DMS114 treated with DMSO at 0.1 percent for 48 hours (cell line): Measurements from ENCODE around the gene GRIK2.
"Not testable (repeated sequence)": the region's sequence is repeated elsewhere in the genome, so short reads cannot be mapped to it uniquely, and the experiment has no call there.

ENCODE experiments used
- DNase-seq: peaks from one replicate; lab custom pipeline; 2025; ENCODE audit not compliant: unreplicated experiment; lab: John Stamatoyannopoulos, UW

GRIK2 gene

GRCh38 chr6:101393251-101393828 lies at the start of gene GRIK2:
Gene GRIK2 (plus strand): TSS chr6:101393708.
- DNase-seq, result no peak

- DNase-seq, result no peak
Observed at GRCh38 chr6:101344885-101345284, 48.6 kb upstream of the GRIK2 start.

GRCh38 chr6:101348816-101349215 lies 44.7 kb upstream of the GRIK2 start:
- no peak for DNase-seq

- DNase-seq, result not testable (repeated sequence)
Observed at GRCh38 chr6:101350631-101351030, 42.9 kb upstream of the GRIK2 start.

- DNase-seq, result no peak
Observed at GRCh38 chr6:101351173-101351572, 42.3 kb upstream of the GRIK2 start.

- DNase-seq, result no peak
Observed at GRCh38 chr6:101352316-101352715, 41.2 kb upstream of the GRIK2 start.

GRCh38 chr6:101365181-101365580 lies 28.3 kb upstream of the GRIK2 start:
- no peak for DNase-seq

GRCh38 chr6:101379926-101380325 lies 13.6 kb upstream of the GRIK2 start:
- DNase-seq, result no peak

GRCh38 chr6:101380897-101381630 lies 12.4 kb upstream of the GRIK2 start:
- DNase-seq, result no peak

GRCh38 chr6:101383747-101384146 lies 9.8 kb upstream of the GRIK2 start:
- DNase-seq, result not testable (repeated sequence)

- DNase-seq, result no peak
Observed at GRCh38 chr6:101386982-101387381, 6.5 kb upstream of the GRIK2 start.

GRCh38 chr6:101391772-101392585 lies 1.5 kb upstream of the GRIK2 start:
- DNase-seq, result no peak

- DNase-seq, result no peak
Observed at GRCh38 chr6:101392586-101393230, 800 bp upstream of the GRIK2 start.

GRCh38 chr6:101393829-101394251 lies 332 bp downstream of the GRIK2 start:
- no peak for DNase-seq

GRCh38 chr6:101394936-101395335 lies 1.4 kb downstream of the GRIK2 start:
- DNase-seq, result no peak

- DNase-seq, result no peak
Observed at GRCh38 chr6:101395345-101395744, 1.8 kb downstream of the GRIK2 start.

- no peak for DNase-seq
Observed at GRCh38 chr6:101396548-101397173, 3.2 kb downstream of the GRIK2 start.

- no peak for DNase-seq
Observed at GRCh38 chr6:101397199-101397598, 3.7 kb downstream of the GRIK2 start.

- DNase-seq, result no peak
Observed at GRCh38 chr6:101398716-101399615, 5.5 kb downstream of the GRIK2 start.

GRCh38 chr6:101399616-101400162 lies 6.2 kb downstream of the GRIK2 start:
- no peak for DNase-seq
